ENCODE results near the gene DCDC2B. TPM values are rescaled to one million over a fixed set of nuclear protein-coding genes. Genes with fewer than 3 reads are reported as not detected.

The DCDC2B gene
- total and polyA plus RNA-seq, 10 donors: 0.03 TPM; not detected in 9

DNA sequence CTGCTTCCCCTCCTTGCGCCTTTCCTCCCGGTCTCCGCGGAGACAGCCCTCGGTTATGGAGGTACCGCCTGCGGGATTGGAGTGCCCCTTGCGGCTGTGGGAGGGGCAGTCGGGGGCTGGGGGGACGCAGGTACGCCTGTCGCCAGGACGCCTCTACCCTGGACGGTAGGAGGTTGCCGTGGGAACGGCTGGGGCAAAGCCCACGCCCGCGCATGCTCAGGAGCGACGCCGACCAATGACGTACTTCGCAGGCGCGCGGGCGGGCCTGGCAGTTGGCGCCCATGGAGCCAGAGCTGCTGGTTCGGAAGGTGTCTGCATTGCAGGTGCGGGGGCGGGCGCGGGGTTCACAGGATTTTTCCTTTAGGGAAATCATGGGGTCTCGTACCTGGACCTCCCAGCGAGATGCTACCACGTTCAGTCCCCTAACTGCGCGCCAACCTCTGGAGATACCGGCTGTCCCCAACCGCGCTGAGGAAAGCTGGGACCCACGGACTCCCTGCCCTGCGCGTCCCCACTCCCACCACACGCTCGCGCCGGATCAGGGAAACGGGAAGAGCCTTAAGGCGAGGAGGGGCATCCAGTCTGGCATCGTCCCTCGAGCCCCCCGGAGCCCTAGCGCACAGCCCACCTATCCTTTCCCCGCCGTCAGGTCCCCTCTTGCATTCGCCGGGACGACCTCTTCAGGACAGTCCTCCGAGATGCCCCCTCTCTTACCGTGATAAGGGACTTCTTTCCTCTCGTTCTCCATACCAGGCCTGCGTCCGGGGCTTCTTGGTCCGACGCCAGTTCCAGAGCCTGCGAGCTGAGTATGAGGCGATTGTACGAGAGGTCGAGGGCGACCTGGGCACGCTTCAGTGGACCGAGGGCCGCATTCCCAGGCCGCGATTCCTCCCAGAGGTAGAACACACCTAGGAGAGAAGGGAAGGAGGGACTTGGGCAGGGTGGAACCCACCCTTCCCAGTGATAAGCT lies 3.2 kb upstream of the DCDC2B start, which contains the start of gene IQCC:
TSS of gene IQCC (plus strand) at position 271 of the 970 bp plus-strand sequence. CDS start at position 282, 11 bp downstream.
- H3K27ac ChIP-seq: peak within 1 kb of the TSS in 4 of 8 donors; percentile 41 to 66 (median 54)
- intact Hi-C loops (cut with DNase I; ENCODE audit: low total_unique reads): no loop called here

DNA sequence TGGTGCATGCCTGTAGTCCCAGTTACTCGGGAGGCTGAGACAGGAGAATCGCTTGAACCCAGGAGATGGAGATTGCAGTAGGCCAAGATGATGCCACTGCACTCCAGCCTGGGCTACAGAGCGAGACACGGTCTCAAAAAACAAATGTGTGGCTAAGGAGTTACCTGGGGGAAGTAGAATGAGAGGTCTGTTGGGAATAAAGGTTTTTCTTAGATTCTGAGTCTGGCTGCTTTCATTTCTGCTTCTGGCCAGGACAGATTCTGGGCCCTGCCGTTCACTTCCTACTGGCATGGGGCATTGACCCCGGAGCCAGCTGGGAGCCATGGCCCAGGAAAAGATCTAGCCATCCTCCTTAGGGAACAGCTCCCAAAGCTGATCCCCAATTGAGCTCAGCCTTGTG lies 420 bp upstream of the DCDC2B start:
- DNase-seq: no peak
- peaks cover 10 to 60% (median 35%) of the 10 kb centered on the region in 6 donors for H3K4me1 ChIP-seq
- H3K36me3 ChIP-seq: peaks cover 0 to 15% (median 0%) of the 10 kb centered on the region in 6 donors
- 69 to 81% (median 79%) methylated on average over 6 of the region's 6 CpGs for whole genome bisulfite sequencing, 5 donors
- H3K4me3 ChIP-seq: no peak overlapping the region
- intact Hi-C loops (cut with DNase I; ENCODE audit: low total_unique reads): no loop called here
- TF ChIP-seq, protein P1, sequence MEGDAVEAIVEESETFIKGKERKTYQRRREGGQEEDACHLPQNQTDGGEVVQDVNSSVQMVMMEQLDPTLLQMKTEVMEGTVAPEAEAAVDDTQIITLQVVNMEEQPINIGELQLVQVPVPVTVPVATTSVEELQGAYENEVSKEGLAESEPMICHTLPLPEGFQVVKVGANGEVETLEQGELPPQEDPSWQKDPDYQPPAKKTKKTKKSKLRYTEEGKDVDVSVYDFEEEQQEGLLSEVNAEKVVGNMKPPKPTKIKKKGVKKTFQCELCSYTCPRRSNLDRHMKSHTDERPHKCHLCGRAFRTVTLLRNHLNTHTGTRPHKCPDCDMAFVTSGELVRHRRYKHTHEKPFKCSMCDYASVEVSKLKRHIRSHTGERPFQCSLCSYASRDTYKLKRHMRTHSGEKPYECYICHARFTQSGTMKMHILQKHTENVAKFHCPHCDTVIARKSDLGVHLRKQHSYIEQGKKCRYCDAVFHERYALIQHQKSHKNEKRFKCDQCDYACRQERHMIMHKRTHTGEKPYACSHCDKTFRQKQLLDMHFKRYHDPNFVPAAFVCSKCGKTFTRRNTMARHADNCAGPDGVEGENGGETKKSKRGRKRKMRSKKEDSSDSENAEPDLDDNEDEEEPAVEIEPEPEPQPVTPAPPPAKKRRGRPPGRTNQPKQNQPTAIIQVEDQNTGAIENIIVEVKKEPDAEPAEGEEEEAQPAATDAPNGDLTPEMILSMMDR (IDR thresholded peaks at IDR 0.05 in 8 of 11, conservative IDR thresholded peaks at IDR 0.05 in 3 of 11): no peak
- TF ChIP-seq POLR2A (IDR thresholded peaks at IDR 0.05): no peak
- TF ChIP-seq POLR2AphosphoS5 (IDR thresholded peaks at IDR 0.05): no peak
- no peaks in the 10 kb centered on the region for H3K9me3 ChIP-seq
- H3K27me3 ChIP-seq (replicated peaks in 1 of 7): no peaks in the 10 kb centered on the region
- H3K27ac ChIP-seq: peak overlapping the region in 1 of 8 donors; percentile 8

More for the DNA sequence above, 3.2 kb upstream of the DCDC2B start, which contains the start of gene IQCC:
- Histone ChIP-seq H3K9me3 (no peaks in the 10 kb centered on the region), H3K4me3 (peak within 1 kb of the TSS; percentile 47 to 84 (median 56)), H3K36me3 (peaks cover 0 to 6% (median 0%) of the 10 kb centered on the region in 6 donors), H3K27me3 (replicated peaks in 1 of 7) (no peaks in the 10 kb centered on the region), H3K4me1 (peaks cover 17 to 77% (median 45%) of the 10 kb centered on the region in 6 donors)
- peak; percentile 87 to 92 (median 90) for TF ChIP-seq POLR2AphosphoS5 (IDR thresholded peaks at IDR 0.05)
- TF ChIP-seq POLR2A (IDR thresholded peaks at IDR 0.05): peak in 2 of 3 donors; percentile 26 to 45
- TF ChIP-seq, protein P1 (IDR thresholded peaks at IDR 0.05 in 8 of 11, conservative IDR thresholded peaks at IDR 0.05 in 3 of 11): no peak
- DNase-seq: peak; percentile 95
- 3 to 5% (median 3%) methylated on average over 55 to 77 of the region's 77 CpGs for WGBS, 5 donors

- WGBS, 5 donors: 69 to 78% (median 71%) methylated on average over 10 of the region's 10 CpGs
- no peak for DNase-seq
- H3K27ac ChIP-seq: peak overlapping the region in 5 of 8 donors; percentile 29 to 67 (median 42)
These were observed 7.0 kb downstream of the DCDC2B start for GRCh38 chr1:32215629-32216480.

More at GRCh38 chr1:32215629-32216480, 7.0 kb downstream of the DCDC2B start:
- intact Hi-C loops (cut with DNase I; ENCODE audit: low total_unique reads): no loop called here
- Histone ChIP-seq H3K4me3 (no peak overlapping the region), H3K9me3 (no peaks in the 10 kb centered on the region), H3K4me1 (peaks cover 8 to 42% (median 30%) of the 10 kb centered on the region in 6 donors), H3K36me3 (peaks cover 0 to 77% (median 27%) of the 10 kb centered on the region in 6 donors), H3K27me3 (replicated peaks in 1 of 7) (no peaks in the 10 kb centered on the region)
- TF ChIP-seq POLR2AphosphoS5 (IDR thresholded peaks at IDR 0.05): peak; percentile 23 to 38 (median 33)
- no peak for TF ChIP-seq POLR2A (IDR thresholded peaks at IDR 0.05)
- TF ChIP-seq, protein P1 (IDR thresholded peaks at IDR 0.05 in 8 of 11, conservative IDR thresholded peaks at IDR 0.05 in 3 of 11): peak; percentile 48 to 86 (median 77)
